ENCODE data around the gene ARHGAP4. TPM values are rescaled to one million over a fixed set of nuclear protein-coding genes. Genes with fewer than 3 reads are reported as not detected.

ARHGAP4 gene
- total RNA-seq, 1 experiment from 2014 or later = 67.4 TPM

- Histone ChIP-seq H3K27ac (ENCODE audit: low read depth, low read length) (no peak overlapping the region), H3K4me1 (ENCODE audit: control insufficient read depth in 1 of 2, insufficient read depth in 2 of 2, low read length in 2 of 2) (no peaks in the 10 kb centered on the region), H3K27me3 (ENCODE audit: insufficient read depth, low read length) (no peaks in the 10 kb centered on the region), H3K36me3 (ENCODE audit: control insufficient read depth in 1 of 2, insufficient read depth in 2 of 2, low read length in 2 of 2) (no peaks in the 10 kb centered on the region), H3K79me2 (ENCODE audit: insufficient read depth, low read length) (no peaks in the 10 kb centered on the region), H3K9me2 (ENCODE audit: insufficient read depth) (no peaks in the 10 kb centered on the region), H4K20me1 (ENCODE audit: insufficient read depth) (no peaks in the 10 kb centered on the region), H2AFZ (ENCODE audit: low read depth, low read length, poor library complexity, severe bottlenecking) (no peak overlapping the region), H3K9ac (ENCODE audit: low read length) (no peak overlapping the region), H3K9me3 (ENCODE audit: control insufficient read depth in 1 of 2, insufficient read depth in 1 of 2, low read depth in 1 of 2, low read length in 2 of 2) (no peaks in the 10 kb centered on the region), H3K4me2 (ENCODE audit: low read length) (no peak overlapping the region), H3K4me3 (replicated peaks in 1 of 2; ENCODE audit: low read depth in 1 of 2, low read length in 2 of 2) (no peak overlapping the region)
- intact Hi-C loops (cut with micrococcal nuclease) = no loop called here
- DNase-seq (ENCODE audit: low read depth, low spot score) (no peak), ATAC-seq (no peak)
- RAD21 ChIA-PET (ENCODE audit: low non-redundant PET in 1 of 2, low total read pairs in 2 of 2, uncharacterized antibody in 2 of 2, unreplicated experiment in 2 of 2) = no interaction called here
- CTCF ChIA-PET = no interaction called here
- BruUV-seq (replicated peaks) = no TSS peak
- POLR2A ChIA-PET = no interaction called here
- TF ChIP-seq ZNF274 (IDR thresholded peaks at IDR 0.05; ENCODE audit: low read depth, low read length) (no peak), YY1 (IDR thresholded peaks at IDR 0.05; ENCODE audit: extremely low read depth, insufficient replicate concordance, low read depth, low read length) (no peak), ATF3 (IDR thresholded peaks at IDR 0.05) (no peak), POLR2A (IDR thresholded peaks at IDR 0.05; ENCODE audit: borderline replicate concordance, extremely low read depth, insufficient read depth, insufficient read length) (no peak), TCF7L2 (IDR thresholded peaks at IDR 0.05; ENCODE audit: borderline replicate concordance, extremely low read depth, insufficient read depth, insufficient read length) (no peak), EZH2phosphoT487 (IDR thresholded peaks at IDR 0.05; ENCODE audit: borderline replicate concordance) (no peak), POLR2AphosphoS5 (IDR thresholded peaks at IDR 0.05; ENCODE audit: low read depth, low read length) (no peak)
These were observed 60.8 kb downstream of the ARHGAP4 start for GRCh38 chrX:153865321-153865580.

- no TSS peak for BruUV-seq (replicated peaks)
- H2AFZ ChIP-seq (ENCODE audit: low read depth, low read length, poor library complexity, severe bottlenecking) = no peak overlapping the region
- H3K4me1 ChIP-seq (ENCODE audit: control insufficient read depth in 1 of 2, insufficient read depth in 2 of 2, low read length in 2 of 2) = no peaks in the 10 kb centered on the region
- no peaks in the 10 kb centered on the region for H3K9me2 ChIP-seq (ENCODE audit: insufficient read depth)
- no peak overlapping the region for H3K4me2 ChIP-seq (ENCODE audit: low read length)
- no peaks in the 10 kb centered on the region for H3K9me3 ChIP-seq (ENCODE audit: control insufficient read depth in 1 of 2, insufficient read depth in 1 of 2, low read depth in 1 of 2, low read length in 2 of 2)
- CTCF ChIA-PET = no interaction called here
- no peak overlapping the region for H3K9ac ChIP-seq (ENCODE audit: low read length)
- H4K20me1 ChIP-seq (ENCODE audit: insufficient read depth) = no peaks in the 10 kb centered on the region
- POLR2A ChIA-PET = no interaction called here
- H3K27ac ChIP-seq (ENCODE audit: low read depth, low read length) = no peak overlapping the region
- H3K36me3 ChIP-seq (ENCODE audit: control insufficient read depth in 1 of 2, insufficient read depth in 2 of 2, low read length in 2 of 2) = no peaks in the 10 kb centered on the region
- ATAC-seq = no peak
- H3K79me2 ChIP-seq (ENCODE audit: insufficient read depth, low read length) = no peaks in the 10 kb centered on the region
- intact Hi-C loops (cut with micrococcal nuclease) = no loop called here
- DNase-seq (ENCODE audit: low read depth, low spot score) = no peak
- no peaks in the 10 kb centered on the region for H3K27me3 ChIP-seq (ENCODE audit: insufficient read depth, low read length)
- RAD21 ChIA-PET (ENCODE audit: low non-redundant PET in 1 of 2, low total read pairs in 2 of 2, uncharacterized antibody in 2 of 2, unreplicated experiment in 2 of 2) = no interaction called here
- H3K4me3 ChIP-seq (replicated peaks in 1 of 2; ENCODE audit: low read depth in 1 of 2, low read length in 2 of 2) = no peak overlapping the region
- TF ChIP-seq TCF7L2 (IDR thresholded peaks at IDR 0.05; ENCODE audit: borderline replicate concordance, extremely low read depth, insufficient read depth, insufficient read length) = no peak
- no peak for TF ChIP-seq ELF1 (IDR thresholded peaks at IDR 0.05; ENCODE audit: borderline replicate concordance, low read depth)
- no peak for TF ChIP-seq POLR2AphosphoS5 (IDR thresholded peaks at IDR 0.05; ENCODE audit: low read depth, low read length)
- no peak for TF ChIP-seq SP1 (IDR thresholded peaks at IDR 0.05; ENCODE audit: low read depth)
- TF ChIP-seq MAX (IDR thresholded peaks at IDR 0.05) = no peak
- TF ChIP-seq RAD21 (IDR thresholded peaks at IDR 0.05; ENCODE audit: low read depth) = no peak
- TF ChIP-seq REST (IDR thresholded peaks at IDR 0.05; ENCODE audit: low read depth) = no peak
- no peak for TF ChIP-seq ZFX (IDR thresholded peaks at IDR 0.05)
- TF ChIP-seq ZBTB33 (IDR thresholded peaks at IDR 0.05; ENCODE audit: extremely low read depth, insufficient replicate concordance, low read length) = no peak
- no peak for TF ChIP-seq JUND (IDR thresholded peaks at IDR 0.05)
These were observed 61.3 kb downstream of the ARHGAP4 start for GRCh38 chrX:153864561-153865320.
